Central memory CD4-positive, alpha-beta T cell (primary cell): ENCODE measurements around the gene SHISA7.
A peak's percentile ranks its signal among the peaks of the same experiment; 100 is the strongest.

Experiments
- DNase-seq: peaks from one replicate; pipeline ENCODE4 v3.0.0; 2022

The SHISA7 gene

DNA sequence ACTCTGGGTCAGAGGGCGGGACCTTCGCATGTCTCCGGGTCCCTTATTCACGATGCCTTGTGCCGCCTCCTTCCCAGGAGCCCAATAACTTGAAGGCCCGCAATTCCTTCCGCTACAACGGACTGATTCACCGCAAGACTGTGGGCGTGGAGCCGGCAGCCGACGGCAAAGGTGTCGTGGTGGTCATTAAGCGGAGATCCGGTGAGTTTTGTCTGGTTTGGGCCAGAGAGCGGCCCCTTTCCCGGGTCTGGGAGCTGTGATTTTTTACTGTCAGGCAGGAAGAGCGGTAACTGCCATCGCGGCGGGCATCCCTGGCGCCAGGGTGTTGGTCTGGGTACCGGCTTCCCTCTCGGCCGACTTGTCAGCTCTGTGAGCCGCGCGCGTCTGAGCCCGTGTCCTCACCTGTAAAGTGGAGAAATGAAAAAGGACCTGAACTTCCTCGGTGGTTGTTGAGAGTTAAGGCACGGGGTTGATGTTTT is 56.6 kb downstream of the SHISA7 start:
- DNase-seq: no peak

DNA sequence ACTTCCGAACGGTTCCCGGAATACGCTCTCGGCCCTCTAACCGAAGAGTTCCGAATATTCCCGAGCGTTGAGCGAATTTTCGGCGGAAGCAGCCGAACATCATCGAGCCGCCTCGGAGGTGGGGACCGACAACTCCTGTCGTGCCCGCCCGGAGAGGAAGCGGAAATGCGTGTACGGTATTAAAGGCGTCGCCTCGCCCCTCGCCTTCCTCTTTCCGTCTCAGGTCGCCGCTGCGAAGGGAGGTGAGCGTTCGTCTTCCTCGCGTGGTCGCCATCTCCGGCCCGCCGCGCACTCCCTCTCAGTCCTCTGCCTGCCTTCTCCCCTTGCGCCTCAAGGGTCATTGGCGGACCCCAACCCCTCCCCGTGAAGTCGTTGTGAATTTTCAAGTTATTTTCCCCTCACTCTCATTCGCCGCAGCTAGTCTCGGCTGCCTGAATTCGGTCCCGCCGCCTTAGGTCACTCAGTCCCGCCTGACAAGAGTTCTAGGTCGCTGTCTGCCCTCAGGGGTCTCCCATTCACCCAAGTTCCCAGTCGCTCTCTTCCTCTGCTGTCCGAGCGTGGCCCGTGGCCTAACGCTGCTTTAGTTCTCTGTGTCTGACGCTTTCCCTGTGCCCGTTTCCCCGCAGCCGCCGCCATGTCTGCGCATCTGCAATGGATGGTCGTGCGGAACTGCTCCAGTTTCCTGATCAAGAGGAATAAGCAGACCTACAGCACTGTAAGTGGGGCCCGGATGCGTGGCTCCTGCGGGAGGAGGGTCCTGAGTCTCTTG is 57.2 kb downstream of the SHISA7 start, which contains the start of gene RPL28:
Gene RPL28, plus strand, starts transcription at position 209 of the 769 bp plus-strand sequence. Its CDS starts 426 bp downstream, at position 635.
- peak; percentile 99 for DNase-seq

DNA sequence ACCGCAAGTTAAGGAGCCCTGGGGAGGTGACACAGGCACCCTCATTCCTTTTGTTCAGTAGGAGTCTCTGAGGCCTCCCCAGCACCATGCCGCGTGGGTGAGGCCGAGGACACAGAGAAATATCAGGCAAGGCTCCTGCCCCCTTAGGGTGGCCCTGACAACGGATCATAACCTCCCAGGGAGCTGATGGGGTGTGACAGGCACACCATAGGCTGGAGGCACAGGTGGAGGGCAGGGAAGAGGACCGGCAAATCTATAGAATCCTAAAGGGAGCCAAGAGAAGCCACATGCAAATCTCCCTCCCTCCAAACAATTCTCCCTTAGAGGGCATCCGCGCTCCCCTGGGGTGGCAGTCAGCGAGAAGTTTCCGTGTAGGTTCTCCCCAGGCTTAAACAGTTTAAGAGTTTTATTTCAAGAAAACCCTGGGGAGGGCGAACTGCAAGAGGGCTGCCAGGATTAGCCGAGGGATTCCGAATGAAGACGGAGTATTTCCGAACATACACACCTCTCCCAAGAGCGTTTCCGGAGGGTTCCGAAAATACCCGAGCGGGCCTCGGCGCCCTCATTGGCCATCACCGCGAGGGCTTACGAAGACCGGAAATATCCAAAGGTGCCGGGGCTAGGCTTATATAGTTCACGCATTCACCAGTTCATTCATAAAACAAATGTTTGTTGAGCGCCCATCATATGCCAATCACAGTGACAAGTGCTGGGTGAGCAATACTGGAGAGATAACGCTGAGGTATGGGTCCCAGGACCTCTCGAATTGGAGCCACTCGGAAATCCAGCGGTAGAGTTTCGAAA is 58.0 kb downstream of the SHISA7 start:
- peak; percentile 96 for DNase-seq

DNA sequence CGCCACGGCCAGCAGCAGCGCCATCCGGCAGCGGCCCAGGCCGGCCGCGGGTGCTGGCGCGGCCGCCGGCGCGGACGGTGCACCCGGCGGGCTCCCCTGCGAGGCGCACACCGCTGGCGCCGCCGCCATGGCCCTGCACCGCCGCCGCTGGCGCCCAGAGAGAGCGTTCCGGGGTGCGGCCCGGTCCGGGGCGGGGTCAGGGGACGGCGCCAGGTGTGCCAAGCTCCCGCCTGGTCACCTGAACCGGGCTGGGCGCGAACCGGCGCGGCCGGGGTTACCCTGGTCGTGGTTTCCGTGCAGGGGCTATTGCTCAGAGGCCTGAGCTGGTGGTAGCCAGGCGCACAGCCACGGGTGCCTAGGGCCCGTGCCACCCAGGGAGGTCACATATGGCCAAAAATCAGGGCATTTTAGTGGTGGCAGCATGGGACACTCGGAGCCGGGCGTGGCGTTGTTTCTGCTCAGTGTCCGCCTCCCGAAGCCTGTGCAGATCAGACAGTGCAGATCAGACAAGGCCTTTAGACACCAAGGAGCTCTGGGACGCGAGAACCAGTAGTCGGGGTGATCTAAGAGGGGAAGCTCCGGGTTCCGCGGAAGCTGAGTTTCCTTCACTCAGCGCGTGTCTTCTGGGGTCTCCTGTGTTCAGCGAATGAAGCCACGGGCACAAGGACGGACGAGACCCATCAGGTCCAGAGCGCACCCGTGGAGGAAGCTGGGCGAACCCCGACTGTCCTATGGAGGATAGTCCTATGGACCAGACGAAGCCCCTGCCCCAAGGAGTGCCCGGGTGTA is 58.8 kb downstream of the SHISA7 start, which contains the start of gene TMEM238:
Gene TMEM238, minus strand, starts transcription at position 162 of the 789 bp plus-strand sequence. Its CDS starts 33 bp downstream, at position 129.
- peak; percentile 33 for DNase-seq

DNA sequence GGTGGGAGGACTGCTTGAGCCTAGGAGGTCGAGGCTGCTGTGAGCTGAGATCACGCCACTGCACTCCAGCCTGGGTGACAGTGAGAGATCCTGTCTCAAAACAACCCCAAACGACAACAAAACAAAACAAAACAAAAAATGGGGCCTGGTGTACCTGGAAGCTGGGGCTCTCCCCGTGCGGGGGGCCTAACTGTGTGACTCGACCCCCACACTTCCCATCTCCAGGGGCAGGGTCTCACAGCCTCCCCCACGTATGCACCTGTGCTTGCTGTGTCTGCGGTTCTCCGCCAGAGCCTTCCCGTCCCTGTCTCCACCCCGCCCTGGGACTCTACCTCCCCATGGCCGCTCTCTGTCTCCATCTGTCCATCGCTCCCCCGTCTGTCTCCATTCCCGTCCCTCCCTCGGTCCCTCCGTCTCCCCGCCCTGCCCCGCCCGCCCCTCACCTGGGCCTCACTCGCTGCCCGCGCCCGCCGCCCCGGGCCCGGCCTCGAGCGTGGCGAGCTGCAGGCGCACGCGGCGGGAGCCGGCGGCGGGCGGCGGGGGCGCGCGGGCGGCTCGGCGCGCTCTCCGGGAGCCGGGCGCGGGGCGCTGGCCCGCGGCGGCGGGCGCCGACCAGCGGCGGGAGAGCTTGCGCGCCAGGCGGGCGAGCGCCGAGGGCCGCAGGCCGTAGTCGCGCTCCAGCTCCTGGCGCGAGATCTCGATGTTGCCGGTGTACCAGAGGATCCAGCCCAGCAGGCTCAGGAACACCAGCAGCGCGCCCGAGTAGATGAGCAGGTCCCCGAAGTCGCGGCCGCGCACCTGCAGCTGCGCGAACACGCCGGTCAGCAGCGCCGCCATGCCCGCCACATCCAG is 59.6 kb downstream of the SHISA7 start:
- DNase-seq: peak; percentile 34

DNA sequence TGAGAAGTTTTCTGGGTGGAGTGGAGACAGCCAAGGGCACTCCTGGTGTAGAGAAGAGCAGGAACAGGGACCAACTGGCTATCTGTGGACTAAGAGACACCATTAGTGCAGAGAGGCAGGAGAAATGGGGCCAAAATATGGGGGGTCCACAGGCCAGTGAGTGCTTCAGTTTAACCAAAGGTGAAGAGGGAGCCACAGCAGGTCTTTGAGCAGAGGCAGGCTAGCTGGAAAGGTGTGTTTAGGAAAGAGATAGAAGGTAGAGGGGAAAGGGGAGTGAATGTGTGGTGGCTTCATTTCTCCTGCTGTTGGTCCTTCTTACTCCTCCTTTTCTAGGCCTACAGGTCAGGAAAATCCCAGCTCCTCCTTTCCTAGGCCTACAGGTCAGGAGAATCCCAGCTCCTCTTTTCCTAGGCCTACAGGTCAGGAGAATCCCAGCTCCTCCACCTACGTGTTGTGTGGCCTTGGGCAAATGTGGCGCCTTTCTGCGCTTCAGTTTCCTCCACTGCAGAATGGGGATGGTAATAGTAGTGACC is 60.5 kb downstream of the SHISA7 start:
- no peak for DNase-seq

DNA sequence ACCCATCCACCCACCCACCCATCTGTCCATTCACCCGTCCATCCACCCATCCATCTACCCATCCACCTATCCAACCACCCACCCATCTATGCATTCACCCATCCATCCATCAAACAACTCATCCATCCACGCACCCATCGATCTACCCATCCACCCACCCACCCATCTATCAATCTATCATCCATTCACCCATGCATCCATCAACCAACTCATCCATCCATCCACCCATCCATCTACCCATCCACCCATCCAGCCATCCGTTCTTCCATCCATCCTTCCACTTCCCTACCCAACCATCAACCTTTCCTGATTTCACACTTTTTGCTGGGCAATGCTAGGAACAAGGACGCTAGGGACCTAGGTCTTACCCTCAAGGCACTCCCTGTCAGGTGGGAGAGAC is 61.1 kb downstream of the SHISA7 start:
- DNase-seq: no peak

DNA sequence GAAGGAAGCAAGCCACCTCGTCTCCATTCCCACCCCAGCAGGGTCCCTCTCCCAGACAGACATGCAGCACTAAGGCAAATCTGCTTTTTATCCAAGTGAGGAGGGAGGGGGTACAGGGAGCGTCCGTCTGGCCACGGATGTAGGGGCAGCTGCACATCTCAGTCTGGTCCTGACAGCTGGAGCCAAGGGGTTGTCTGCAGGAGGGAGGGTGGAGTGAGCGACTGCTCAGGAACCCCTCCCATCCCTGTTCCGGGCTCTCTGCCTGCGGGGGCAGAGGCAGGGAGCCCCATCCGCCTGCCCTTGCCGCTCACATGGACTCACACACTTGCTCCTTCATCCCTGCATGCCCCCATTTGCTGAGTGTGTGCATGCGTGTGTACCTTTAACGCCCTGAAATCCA is 63.9 kb downstream of the SHISA7 start:
- DNase-seq: no peak
